Measurements from ENCODE around the gene EFR3B. TPM values are rescaled to one million over a fixed set of nuclear protein-coding genes. Genes with fewer than 3 reads are reported as not detected.
A peak's percentile ranks its signal among the peaks of the same experiment; 100 is the strongest.
"Not testable (repeated sequence)": the region's sequence is repeated elsewhere in the genome, so short reads cannot be mapped to it uniquely, and the experiment has no call there.

The EFR3B gene
- 13.2 TPM for total RNA-seq

DNA sequence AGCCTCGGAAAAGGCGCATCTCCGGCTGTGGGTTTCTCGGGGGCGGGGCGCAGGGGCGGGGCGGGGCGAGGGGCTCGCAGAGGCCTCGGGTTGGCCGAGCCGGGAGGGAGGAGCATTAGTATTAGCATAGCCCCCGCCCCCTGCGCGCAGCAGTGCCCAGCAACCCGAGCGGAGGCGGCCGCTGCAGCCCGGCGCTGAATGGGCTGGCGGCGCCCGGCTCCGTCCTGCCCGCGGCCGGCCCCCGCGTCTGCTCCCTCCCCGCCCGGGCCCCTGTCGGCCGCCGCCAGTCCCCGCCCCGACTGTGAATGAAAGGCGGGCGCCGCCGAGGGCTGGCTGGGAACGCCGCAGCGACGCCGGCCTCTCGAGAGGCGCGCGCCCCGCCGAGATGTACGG lies at the start of gene EFR3B:
Gene EFR3B (plus strand): TSS at position 149 of the 393 bp plus-strand sequence. CDS start 237 bp downstream, at position 386.
- DNase-seq (ENCODE audit: low spot score) (peak; percentile 96), ATAC-seq (peak; percentile 98)
- intact Hi-C loops (cut with DNase I): no loop called here

GRCh38 chr2:24993406-24994145 lies 48.3 kb upstream of the EFR3B start:
- no peak for DNase-seq (ENCODE audit: low spot score)
- intact Hi-C loops (cut with DNase I): no loop called here
- no peak for ATAC-seq

- DNase-seq (ENCODE audit: low spot score) (no peak), ATAC-seq (no peak)
- intact Hi-C loops (cut with DNase I): no loop called here
Measured at GRCh38 chr2:24994146-24994724, 47.6 kb upstream of the EFR3B start.

DNA sequence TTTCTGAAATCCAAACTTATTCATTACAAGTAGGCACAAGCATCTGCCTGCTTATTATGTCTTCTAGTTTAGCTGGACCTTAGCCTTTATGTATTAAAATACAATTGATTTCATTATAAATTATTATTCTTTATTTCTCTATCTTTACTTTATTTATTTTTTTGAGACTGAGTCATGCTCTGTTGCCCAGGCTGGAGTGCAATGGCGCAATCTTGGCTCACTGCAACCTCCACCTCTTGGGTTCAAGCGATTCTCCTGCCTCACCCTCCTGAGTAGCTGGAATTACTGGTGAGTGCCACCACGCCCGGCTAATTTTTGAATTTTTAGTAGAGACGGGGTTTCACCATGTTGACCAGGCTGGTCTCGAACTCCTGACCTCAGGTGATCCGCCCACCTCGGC lies 42.8 kb upstream of the EFR3B start:
- intact Hi-C loops (cut with DNase I); DNase-seq (ENCODE audit: low spot score); ATAC-seq: not testable (repeated sequence)

GRCh38 chr2:25000036-25000435 lies 41.8 kb upstream of the EFR3B start:
- no peak for DNase-seq (ENCODE audit: low spot score)
- no peak for ATAC-seq
- intact Hi-C loops (cut with DNase I): no loop called here

- no peak for ATAC-seq
- DNase-seq (ENCODE audit: low spot score): no peak
- intact Hi-C loops (cut with DNase I): no loop called here
Measured at GRCh38 chr2:25000503-25001324, 41.2 kb upstream of the EFR3B start.

DNA sequence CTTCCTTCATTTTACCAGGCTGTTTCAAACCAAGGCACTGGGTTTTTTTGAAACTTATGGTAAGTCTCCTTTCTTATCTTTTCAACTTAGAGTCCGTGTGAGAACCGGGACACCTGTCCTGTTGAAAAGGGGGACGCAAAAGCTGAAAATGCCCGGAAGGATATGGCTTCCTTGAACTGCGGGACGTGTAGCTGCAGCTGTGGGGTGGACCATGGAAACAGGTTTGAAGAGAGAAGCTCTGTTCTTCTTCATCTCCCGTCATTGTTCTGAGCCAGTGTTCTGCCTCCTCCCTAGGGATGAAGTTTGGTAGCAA lies 40.6 kb upstream of the EFR3B start:
- DNase-seq (ENCODE audit: low spot score): no peak
- intact Hi-C loops (cut with DNase I): no loop called here
- ATAC-seq: no peak

DNA sequence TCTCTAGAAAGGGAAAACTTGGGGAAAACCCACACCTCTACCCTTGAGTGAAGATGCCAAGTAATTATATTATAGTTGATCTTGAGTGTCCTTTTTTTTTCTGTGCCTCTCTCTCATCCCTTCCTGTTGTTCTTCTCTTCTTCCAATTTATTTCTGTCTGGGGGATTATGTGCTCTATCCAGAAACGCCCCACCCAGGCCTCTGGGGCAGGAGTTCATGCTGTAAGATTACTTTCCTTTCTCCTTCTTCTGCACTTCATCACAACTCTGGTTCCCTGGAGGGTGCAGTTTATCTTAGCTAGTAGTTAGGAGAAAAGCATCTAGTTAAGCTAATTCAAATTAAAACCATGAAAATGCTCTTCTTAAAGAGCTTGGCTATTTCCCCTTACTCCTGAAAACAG lies 39.8 kb upstream of the EFR3B start:
- DNase-seq (ENCODE audit: low spot score): no peak
- intact Hi-C loops (cut with DNase I): no loop called here
- ATAC-seq: no peak

- DNase-seq (ENCODE audit: low spot score) (no peak), ATAC-seq (no peak)
- intact Hi-C loops (cut with DNase I): no loop called here
Measured at GRCh38 chr2:25009954-25010353, 31.9 kb upstream of the EFR3B start.

DNA sequence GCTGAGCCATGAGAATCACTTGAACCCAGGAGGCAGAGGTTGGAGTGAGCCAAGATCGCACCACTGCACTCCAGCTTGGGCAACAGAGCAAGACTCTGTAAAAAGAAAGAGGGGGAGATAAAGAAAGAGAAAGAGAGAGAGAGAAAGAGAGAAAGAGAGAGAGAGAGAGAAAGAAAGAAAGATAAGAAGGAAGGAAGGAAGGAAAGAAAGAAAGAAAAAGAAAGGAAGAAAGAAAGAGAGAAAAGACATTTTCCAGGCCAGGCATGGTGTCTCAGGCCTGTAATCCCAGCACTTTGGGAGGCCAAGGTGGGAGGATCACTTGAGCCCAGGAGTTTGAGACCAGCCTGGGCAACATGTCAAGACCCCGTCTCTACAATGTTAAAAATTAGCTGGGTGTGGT lies 30.5 kb upstream of the EFR3B start:
- intact Hi-C loops (cut with DNase I); ATAC-seq; DNase-seq (ENCODE audit: low spot score): not testable (repeated sequence)

DNA sequence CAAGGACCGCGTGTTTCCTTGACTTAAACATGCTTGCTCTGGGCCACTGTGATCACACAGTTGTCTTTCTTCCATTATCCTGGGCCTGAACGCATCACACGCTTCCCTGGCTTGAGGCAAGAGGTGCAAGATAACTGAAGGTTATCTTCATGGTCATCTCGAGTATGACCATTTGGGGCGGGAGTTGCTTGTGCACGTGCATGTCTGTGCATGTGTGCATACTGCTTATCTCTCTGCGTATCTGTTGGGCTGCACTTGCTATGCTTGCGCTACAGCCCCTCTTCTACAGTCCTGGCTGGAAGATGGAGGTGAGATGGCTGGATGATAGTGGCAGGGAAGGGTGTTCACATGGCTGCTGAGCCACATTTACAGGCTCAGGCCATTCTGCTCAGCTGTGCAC lies 27.2 kb upstream of the EFR3B start:
- intact Hi-C loops (cut with DNase I): no loop called here
- no peak for ATAC-seq

GRCh38 chr2:25018681-25019080 lies 23.2 kb upstream of the EFR3B start:
- DNase-seq (ENCODE audit: low spot score): no peak
- intact Hi-C loops (cut with DNase I): no loop called here
- no peak for ATAC-seq

More for the DNA sequence above, 27.2 kb upstream of the EFR3B start:
- DNase-seq (ENCODE audit: low spot score): no peak

- intact Hi-C loops (cut with DNase I): no loop called here
- no peak for DNase-seq (ENCODE audit: low spot score)
- no peak for ATAC-seq
Measured at GRCh38 chr2:25021791-25022362, 20.0 kb upstream of the EFR3B start.

GRCh38 chr2:25023333-25023732 lies 18.5 kb upstream of the EFR3B start:
- intact Hi-C loops (cut with DNase I): no loop called here
- no peak for DNase-seq (ENCODE audit: low spot score)
- no peak for ATAC-seq

DNA sequence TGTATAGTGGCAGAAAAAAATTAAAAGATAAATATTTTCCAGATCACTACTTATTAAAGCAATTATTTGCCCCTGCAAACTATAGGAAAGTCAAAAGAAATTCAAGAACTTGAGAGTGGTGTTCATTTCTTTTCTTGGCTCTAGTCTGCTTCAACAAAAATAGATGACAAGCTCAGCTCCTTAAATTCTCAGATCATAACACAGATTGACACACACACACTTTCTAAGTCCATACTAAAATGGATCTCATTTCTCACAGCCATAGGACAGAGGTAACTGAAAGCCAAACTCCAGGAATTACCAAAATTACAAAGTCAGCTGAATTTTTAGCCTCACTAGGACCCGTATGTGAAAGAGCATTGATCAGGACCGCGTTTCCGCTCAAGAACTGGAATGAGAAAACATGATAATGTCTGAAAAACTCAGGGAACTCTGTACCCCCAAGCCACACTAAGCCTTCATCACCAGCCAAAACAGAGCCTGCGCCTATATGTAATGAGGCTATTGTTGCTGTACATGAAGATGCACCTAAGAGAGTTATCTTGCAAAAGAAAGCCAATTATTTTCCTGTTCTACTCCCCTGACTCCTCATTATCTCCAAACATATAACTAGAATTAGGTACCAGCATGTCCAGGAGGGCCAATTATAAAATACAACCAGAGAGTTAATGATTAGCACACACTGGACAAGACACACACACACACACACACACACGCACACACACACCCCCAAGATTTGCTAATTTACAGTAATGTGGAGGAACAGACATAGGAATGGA lies 16.5 kb upstream of the EFR3B start:
- DNase-seq (ENCODE audit: low spot score) (no peak), ATAC-seq (no peak)
- intact Hi-C loops (cut with DNase I): no loop called here

GRCh38 chr2:25026008-25026530 lies 15.8 kb upstream of the EFR3B start:
- ATAC-seq: no peak
- intact Hi-C loops (cut with DNase I): no loop called here
- no peak for DNase-seq (ENCODE audit: low spot score)

DNA sequence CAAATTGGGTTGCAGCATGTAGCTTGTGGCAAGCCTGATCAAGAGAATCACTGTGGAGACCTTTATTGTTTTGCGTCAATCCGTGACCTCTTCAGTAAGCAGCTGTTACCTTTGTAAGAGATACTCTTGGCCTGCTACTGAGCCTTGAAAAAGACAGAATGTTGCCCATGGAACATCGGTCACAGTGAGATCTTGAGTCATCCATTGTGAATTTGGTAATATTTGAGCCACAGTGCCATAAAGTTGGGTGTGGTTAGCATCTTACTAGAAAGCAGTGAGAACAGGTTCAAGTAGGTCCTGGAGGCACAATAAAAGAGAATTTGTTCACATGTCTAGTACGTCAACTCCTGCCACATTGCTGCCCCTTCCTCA lies 12.7 kb upstream of the EFR3B start:
- DNase-seq (ENCODE audit: low spot score) (no peak), ATAC-seq (no peak)
- intact Hi-C loops (cut with DNase I): no loop called here

GRCh38 chr2:25030702-25031101 lies 11.2 kb upstream of the EFR3B start:
- DNase-seq (ENCODE audit: low spot score) (no peak), ATAC-seq (no peak)
- intact Hi-C loops (cut with DNase I): no loop called here

DNA sequence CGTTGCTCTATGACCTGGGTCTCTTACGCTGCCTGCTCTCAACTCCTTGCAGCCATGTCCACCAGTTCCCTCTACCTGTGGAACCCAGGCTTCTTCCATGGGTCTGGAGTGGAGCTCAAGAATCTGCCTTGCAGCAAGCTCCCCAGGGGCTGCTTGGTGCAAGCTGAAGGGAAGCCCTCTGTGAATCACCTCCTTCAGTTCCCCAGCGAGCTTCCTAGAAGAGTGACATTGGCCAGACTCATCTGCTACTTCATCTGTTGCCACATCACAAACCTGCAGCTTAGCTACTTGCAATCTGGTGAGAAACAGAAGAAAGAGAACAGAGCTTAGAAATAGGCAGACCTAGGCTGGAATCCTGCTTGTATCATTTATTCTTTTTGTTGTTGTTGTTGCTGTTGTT lies 9.8 kb upstream of the EFR3B start:
- ATAC-seq (no peak), DNase-seq (ENCODE audit: low spot score) (no peak)
- intact Hi-C loops (cut with DNase I): no loop called here

Data from sciatic nerve (tissue), 2 donors.